CD14-positive monocyte (primary cell): ENCODE data around the gene APOBEC3H. TPM values are rescaled to one million over a fixed set of nuclear protein-coding genes. Genes with fewer than 3 reads are reported as not detected.

Experiments used
- DNase-seq, 3 donors: peaks; one replicate each; pipeline ENCODE4 v3.0.0-alpha.2; 2011 to 2022
- H2AFZ ChIP-seq: 2 replicates; pipeline ENCODE4 v1.6.0; 2012; ENCODE audit warnings: mild to moderate bottlenecking, low read depth, low read length, inconsistent platforms; ENCODE audit not compliant: insufficient read depth, poor library complexity, severe bottlenecking
- H3K27ac ChIP-seq, 2 donors: 1 replicate in 1 of 2; 2 replicates in 1 of 2; pipeline ENCODE4 v1.5.1; 2012 to 2013; ENCODE audit warnings: low read length in 2 of 2, control low read depth in 1 of 2, inconsistent platforms in 1 of 2, low read depth in 1 of 2, mild to moderate bottlenecking in 1 of 2
- H3K27me3 ChIP-seq, 2 donors: one replicate each; pipeline versions ENCODE4 v1.6.0 to v1.6.1; 2011 to 2013; ENCODE audit warnings: low read length in 2 of 2; ENCODE audit not compliant: control insufficient read depth in 2 of 2, insufficient read depth in 2 of 2
- H3K36me3 ChIP-seq, 2 donors: replicated peaks in 1 of 2; 1 replicate in 1 of 2; 2 replicates in 1 of 2; pipeline versions ENCODE4 v1.5.1 to v1.6.1; 2012 to 2013; ENCODE audit warnings: low read length in 2 of 2, control low read depth in 1 of 2, inconsistent platforms in 1 of 2, mild to moderate bottlenecking in 1 of 2; ENCODE audit not compliant: insufficient read depth in 2 of 2, control insufficient read depth in 1 of 2
- H3K4me1 ChIP-seq, 2 donors: 1 replicate in 1 of 2; 2 replicates in 1 of 2; pipeline versions ENCODE4 v1.5.1 to v1.6.1; 2012 to 2013; ENCODE audit warnings: low read length in 2 of 2, control low read depth in 1 of 2, inconsistent platforms in 1 of 2, mild to moderate bottlenecking in 1 of 2, moderate library complexity in 1 of 2; ENCODE audit not compliant: insufficient read depth in 2 of 2, control insufficient read depth in 1 of 2
- H3K4me2 ChIP-seq: replicated peaks from 2 replicates; pipeline ENCODE3; 2012; ENCODE audit warnings: low read length, moderate library complexity, mild to moderate bottlenecking; ENCODE audit not compliant: poor library complexity, severe bottlenecking; ENCODE audit errors: extremely low read depth
- H3K4me3 ChIP-seq, 3 experiments: fragments of 200-600 bp in 1 of 3; sonication (generic) in 1 of 3; replicated peaks in 1 of 3; 1 replicate in 2 of 3; 2 replicates in 1 of 3; pipeline ENCODE4 v1.5.1; 2011 to 2013; ENCODE audit warnings: low read length in 3 of 3, mild to moderate bottlenecking in 3 of 3, control low read depth in 2 of 3, low read depth in 2 of 3, inconsistent platforms in 1 of 3, moderate library complexity in 1 of 3
- H3K79me2 ChIP-seq: 2 replicates; pipeline ENCODE4 v1.6.0; 2012; ENCODE audit warnings: mild to moderate bottlenecking, control low read depth, inconsistent platforms, low read length, moderate library complexity; ENCODE audit not compliant: insufficient read depth
- H3K9ac ChIP-seq: 2 replicates; pipeline ENCODE4 v1.6.0; 2017; ENCODE audit warnings: low read length, mild to moderate bottlenecking; ENCODE audit not compliant: insufficient read depth, poor library complexity, severe bottlenecking
- H3K9me3 ChIP-seq, 2 donors: replicated peaks in 1 of 2; 1 replicate in 1 of 2; 2 replicates in 1 of 2; pipeline versions ENCODE4 v1.5.1 to v1.6.1; 2012 to 2013; ENCODE audit warnings: low read length in 2 of 2, control low read depth in 1 of 2; ENCODE audit not compliant: control insufficient read depth in 1 of 2, insufficient read depth in 1 of 2
- H4K20me1 ChIP-seq: 2 replicates; pipeline ENCODE4 v1.6.0; 2012; ENCODE audit warnings: mild to moderate bottlenecking, low read length, control low read depth, moderate library complexity; ENCODE audit not compliant: insufficient read depth
- H3K27ac Mint-ChIP-seq, 7 donors: one replicate each; pipeline ENCODE4 v1.8.0; 2020; ENCODE audit warnings: mild to moderate bottlenecking in 7 of 7, mixed read lengths in 7 of 7, moderate library complexity in 6 of 7, inconsistent platforms in 2 of 7
- H3K27me3 Mint-ChIP-seq, 3 donors: one replicate each; pipeline ENCODE4 v1.8.0; 2021 to 2022; ENCODE audit warnings: low read depth in 3 of 3, mild to moderate bottlenecking in 3 of 3, mixed read lengths in 3 of 3, moderate library complexity in 3 of 3, inconsistent platforms in 1 of 3
- H3K36me3 Mint-ChIP-seq, 2 donors: one replicate each; pipeline ENCODE4 v1.8.0; 2020; ENCODE audit warnings: mixed read lengths in 2 of 2, inconsistent platforms in 1 of 2, mild to moderate bottlenecking in 1 of 2
- H3K4me1 Mint-ChIP-seq: one replicate; pipeline ENCODE4 v1.8.0; 2020; ENCODE audit warnings: mild to moderate bottlenecking, mixed read lengths
- H3K4me3 Mint-ChIP-seq, 2 donors: one replicate each; pipeline ENCODE4 v1.8.0; 2020; ENCODE audit warnings: mild to moderate bottlenecking in 2 of 2, mixed read lengths in 2 of 2, moderate library complexity in 1 of 2
- H3K9me3 Mint-ChIP-seq, 7 donors: one replicate each; pipeline ENCODE4 v1.8.0; 2020 to 2022; ENCODE audit warnings: mixed read lengths in 7 of 7, mild to moderate bottlenecking in 6 of 7, moderate library complexity in 6 of 7, inconsistent platforms in 2 of 7
- WGBS: methylation state at CpG from one replicate; pipeline ENCODE4 v1.1.5; 2013; ENCODE audit warnings: missing lambda C conversion rate; ENCODE audit not compliant: insufficient coverage; 5-methylcytosine and 5-hydroxymethylcytosine counted together
- intact Hi-C, 2 donors: fragments of 100-400 bp; cut with micrococcal nuclease; formaldehyde crosslinking; loops; one replicate each; pipeline versions ENCODE4 v1.15.0 to v1.15.1; 2023
- polyA plus RNA-seq, 3 donors: library from polyadenylated mRNA; depleted of rRNA in 1 of 3; unstranded in 2 of 3; stranded (reverse) in 1 of 3; fragments of 300-500 nt in 2 of 3; fragments of >200 nt in 1 of 3; fragmentation: Illumina TruSeq in 2 of 3; gene quantifications; 1 replicate in 2 of 3; 2 replicates in 1 of 3; pipeline ENCODE4 v1.2.3, GENCODE V29; 2012 to 2021
- TF ChIP-seq, protein P1 (sequence below): fragments of 200-600 bp; IDR thresholded peaks from one replicate; pipeline ENCODE4 v1.8.0; 2022; ENCODE audit warnings: antibody characterized with exemption, mild to moderate bottlenecking

Gene APOBEC3H
- polyA plus RNA-seq, 3 donors = 0.28 TPM; not detected in 2

DNA sequence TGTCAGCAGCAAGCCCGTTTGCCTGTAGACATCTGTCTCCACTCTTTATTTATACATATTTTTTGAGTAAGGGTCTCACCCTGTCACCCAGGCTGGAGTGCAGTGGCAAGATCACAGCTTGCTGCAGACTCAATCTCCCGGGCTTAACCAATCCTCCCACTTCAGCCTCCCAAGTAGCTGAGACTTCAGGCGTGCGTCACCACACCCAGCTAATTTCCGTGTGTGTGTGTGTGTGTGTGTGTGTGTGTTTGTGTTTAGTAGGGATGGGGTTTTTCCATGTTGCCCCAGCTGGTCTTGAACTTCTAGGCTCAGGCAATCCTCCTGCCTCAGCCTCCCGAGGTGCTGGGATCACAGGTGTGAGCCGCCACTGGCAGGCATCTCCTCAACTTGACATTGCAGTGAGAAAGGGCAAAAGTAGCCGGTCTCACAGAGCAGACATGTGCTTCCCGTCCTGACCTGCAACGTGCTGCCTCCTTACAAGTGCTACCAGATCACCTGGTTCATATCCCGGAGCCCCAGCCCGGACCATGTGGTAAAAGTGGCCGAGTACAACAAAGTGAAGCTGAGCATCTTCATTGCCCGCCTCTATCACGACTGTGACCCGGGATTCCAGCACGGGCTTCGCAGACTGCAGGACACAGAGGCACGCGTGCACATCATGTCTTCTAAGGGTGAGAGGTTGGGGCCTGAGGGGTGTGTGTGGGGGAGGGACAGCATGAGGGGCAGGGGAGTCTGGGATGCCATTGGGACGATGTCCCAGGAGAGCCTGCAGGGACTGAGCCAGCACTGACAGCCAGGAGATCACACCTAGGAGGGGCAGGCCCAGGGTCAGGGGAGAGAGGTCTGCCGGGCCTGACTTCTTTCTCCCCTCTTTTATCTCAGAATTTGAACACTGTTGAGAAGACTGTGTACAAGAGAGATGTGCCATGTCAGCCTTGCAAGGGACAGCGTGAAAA lies 5.6 kb upstream of the APOBEC3H start:
- H3K9me3 ChIP-seq = no peaks in the 10 kb centered on the region
- intact Hi-C loops = no loop called here
- no peak overlapping the region for H2AFZ ChIP-seq
- peaks cover 9 to 17% of the 10 kb centered on the region in 2 donors for H3K4me1 ChIP-seq
- no peaks in the 10 kb centered on the region for H4K20me1 ChIP-seq
- Mint-ChIP-seq H3K27me3 (peaks cover 2 to 14% (median 5%) of the 10 kb centered on the region in 3 donors), H3K9me3 (no peaks in the 10 kb centered on the region), H3K4me1 (peaks cover 24% of the 10 kb centered on the region), H3K27ac (peak overlapping the region in 1 of 7 donors; percentile 78), H3K4me3 (no peak overlapping the region), H3K36me3 (peaks cover 4% of the 10 kb centered on the region in 2 donors)
- WGBS = 93% methylated on average over 9 of the region's 23 CpGs
- H3K9ac ChIP-seq = no peak overlapping the region
- H3K79me2 ChIP-seq = no peaks in the 10 kb centered on the region
- no peak overlapping the region for H3K4me2 ChIP-seq
- H3K27ac ChIP-seq = no peak overlapping the region
- no peak overlapping the region for H3K4me3 ChIP-seq
- H3K36me3 ChIP-seq = peaks cover 0 to 4% of the 10 kb centered on the region in 2 donors
- TF ChIP-seq, protein P1, sequence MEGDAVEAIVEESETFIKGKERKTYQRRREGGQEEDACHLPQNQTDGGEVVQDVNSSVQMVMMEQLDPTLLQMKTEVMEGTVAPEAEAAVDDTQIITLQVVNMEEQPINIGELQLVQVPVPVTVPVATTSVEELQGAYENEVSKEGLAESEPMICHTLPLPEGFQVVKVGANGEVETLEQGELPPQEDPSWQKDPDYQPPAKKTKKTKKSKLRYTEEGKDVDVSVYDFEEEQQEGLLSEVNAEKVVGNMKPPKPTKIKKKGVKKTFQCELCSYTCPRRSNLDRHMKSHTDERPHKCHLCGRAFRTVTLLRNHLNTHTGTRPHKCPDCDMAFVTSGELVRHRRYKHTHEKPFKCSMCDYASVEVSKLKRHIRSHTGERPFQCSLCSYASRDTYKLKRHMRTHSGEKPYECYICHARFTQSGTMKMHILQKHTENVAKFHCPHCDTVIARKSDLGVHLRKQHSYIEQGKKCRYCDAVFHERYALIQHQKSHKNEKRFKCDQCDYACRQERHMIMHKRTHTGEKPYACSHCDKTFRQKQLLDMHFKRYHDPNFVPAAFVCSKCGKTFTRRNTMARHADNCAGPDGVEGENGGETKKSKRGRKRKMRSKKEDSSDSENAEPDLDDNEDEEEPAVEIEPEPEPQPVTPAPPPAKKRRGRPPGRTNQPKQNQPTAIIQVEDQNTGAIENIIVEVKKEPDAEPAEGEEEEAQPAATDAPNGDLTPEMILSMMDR = no peak
- DNase-seq = no peak
- H3K27me3 ChIP-seq = no peaks in the 10 kb centered on the region

DNA sequence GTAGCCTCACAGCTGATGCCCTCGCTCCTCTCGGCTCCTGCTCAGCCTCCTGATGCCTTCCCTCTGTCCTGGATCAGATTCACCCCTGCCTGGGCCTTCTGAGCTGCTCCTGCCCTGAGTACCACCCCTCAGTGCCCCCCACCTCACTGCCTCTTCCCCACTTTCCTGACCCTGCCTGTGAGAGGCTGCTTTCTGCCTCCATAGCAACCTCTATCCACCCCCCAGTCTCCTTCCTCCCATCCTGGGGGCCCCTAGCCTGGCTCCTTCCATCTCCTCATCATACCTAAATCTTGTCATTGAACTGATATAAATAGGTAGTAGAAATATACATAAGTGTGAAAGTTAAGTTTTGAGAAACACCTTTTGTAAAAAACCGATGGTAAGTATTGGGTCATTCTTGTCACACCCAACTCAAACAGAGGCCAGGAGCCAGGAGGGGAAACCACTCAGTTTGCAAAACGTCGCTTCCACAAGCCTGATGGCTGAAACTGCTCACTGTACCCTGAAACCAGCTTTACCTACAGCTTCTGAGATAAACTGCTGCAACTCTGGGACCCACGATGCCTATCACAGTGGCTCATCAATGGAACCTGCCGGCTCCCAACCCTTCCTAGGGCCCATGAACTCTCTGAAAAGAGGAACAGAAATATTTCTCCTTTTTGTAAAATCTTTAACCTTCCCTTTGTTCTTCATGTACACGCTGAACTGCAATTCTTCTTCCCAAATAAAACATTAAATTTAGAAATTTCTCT lies 4.8 kb upstream of the APOBEC3H start:
- no peak overlapping the region for H3K9ac ChIP-seq
- peaks cover 2 to 14% (median 5%) of the 10 kb centered on the region in 3 donors for H3K27me3 Mint-ChIP-seq
- no peak for DNase-seq
- no peaks in the 10 kb centered on the region for H3K79me2 ChIP-seq
- peak overlapping the region in 3 of 7 donors; percentile 56 to 78 (median 66) for H3K27ac Mint-ChIP-seq
- intact Hi-C loops = no loop called here
- H3K4me1 Mint-ChIP-seq = peaks cover 30% of the 10 kb centered on the region
- 47% methylated on average over 6 of the region's 8 CpGs for WGBS
- H3K9me3 Mint-ChIP-seq = no peaks in the 10 kb centered on the region
- H3K27me3 ChIP-seq = no peaks in the 10 kb centered on the region
- H3K36me3 ChIP-seq = peaks cover 0 to under 1% of the 10 kb centered on the region in 2 donors
- H3K36me3 Mint-ChIP-seq = peaks cover 0 to 1% of the 10 kb centered on the region in 2 donors
- H2AFZ ChIP-seq = no peak overlapping the region
- peaks cover 16 to 24% of the 10 kb centered on the region in 2 donors for H3K4me1 ChIP-seq
- no peaks in the 10 kb centered on the region for H3K9me3 ChIP-seq
- H3K4me3 ChIP-seq = no peak overlapping the region
- no peaks in the 10 kb centered on the region for H4K20me1 ChIP-seq
- H3K4me2 ChIP-seq = no peak overlapping the region
- H3K4me3 Mint-ChIP-seq = no peak overlapping the region
- TF ChIP-seq, protein P1 = no peak
- H3K27ac ChIP-seq = no peak overlapping the region
